ENCODE data around the gene NHSL2.
A peak's percentile ranks its signal among the peaks of the same experiment; 100 is the strongest.
"Not testable (repeated sequence)": the region's sequence is repeated elsewhere in the genome, so short reads cannot be mapped to it uniquely, and the experiment has no call there.

NHSL2 gene

GRCh38 chrX:71910643-71910985, at the start of gene NHSL2:
Gene NHSL2 (plus strand): TSS chrX:71910845.
- Histone ChIP-seq H3K36me3 (ENCODE audit: insufficient read depth, low read length) (no peaks in the 10 kb centered on the region), H3K27ac (ENCODE audit: low read depth, low read length) (peak within 1 kb of the TSS; percentile 23), H3K9ac (ENCODE audit: low read length) (no peak within 1 kb of the TSS), H3K27me3 (ENCODE audit: control insufficient read depth in 1 of 2, insufficient read depth in 2 of 2, low read length in 2 of 2) (peaks cover 0 to 26% of the 10 kb centered on the region in 2 donors), H3K4me3 (ENCODE audit: low read depth in 1 of 2, low read length in 2 of 2) (peak within 1 kb of the TSS; percentile 42 to 47), H3K9me3 (ENCODE audit: low read length) (no peaks in the 10 kb centered on the region), H3K4me1 (ENCODE audit: insufficient read depth, low read length) (no peaks in the 10 kb centered on the region)

GRCh38 chrX:71867680-71868079, 43.0 kb upstream of the NHSL2 start:
- no peak overlapping the region for H3K9ac ChIP-seq (ENCODE audit: low read length)
- H3K9me3 ChIP-seq (ENCODE audit: low read length) = no peaks in the 10 kb centered on the region
- H3K36me3 ChIP-seq (ENCODE audit: insufficient read depth, low read length) = no peaks in the 10 kb centered on the region
- H3K27me3 ChIP-seq (ENCODE audit: control insufficient read depth in 1 of 2, insufficient read depth in 2 of 2, low read length in 2 of 2) = peaks cover 6 to 12% of the 10 kb centered on the region in 2 donors
- H3K4me1 ChIP-seq (ENCODE audit: insufficient read depth, low read length) = no peaks in the 10 kb centered on the region
- H3K4me3 ChIP-seq (ENCODE audit: low read depth in 1 of 2, low read length in 2 of 2) = no peak overlapping the region
- no peak overlapping the region for H3K27ac ChIP-seq (ENCODE audit: low read depth, low read length)

GRCh38 chrX:71869566-71869965, 41.1 kb upstream of the NHSL2 start:
- H3K9me3 ChIP-seq (ENCODE audit: low read length); H3K4me3 ChIP-seq (ENCODE audit: low read depth in 1 of 2, low read length in 2 of 2); H3K9ac ChIP-seq (ENCODE audit: low read length); H3K4me1 ChIP-seq (ENCODE audit: insufficient read depth, low read length); H3K27ac ChIP-seq (ENCODE audit: low read depth, low read length); H3K36me3 ChIP-seq (ENCODE audit: insufficient read depth, low read length): not testable (repeated sequence)
- peaks cover 6 to 12% of the 10 kb centered on the region in 2 donors for H3K27me3 ChIP-seq (ENCODE audit: control insufficient read depth in 1 of 2, insufficient read depth in 2 of 2, low read length in 2 of 2)

- Histone ChIP-seq H3K9ac (ENCODE audit: low read length) (no peak overlapping the region), H3K9me3 (ENCODE audit: low read length) (no peaks in the 10 kb centered on the region), H3K36me3 (ENCODE audit: insufficient read depth, low read length) (no peaks in the 10 kb centered on the region), H3K27ac (ENCODE audit: low read depth, low read length) (no peak overlapping the region), H3K27me3 (ENCODE audit: control insufficient read depth in 1 of 2, insufficient read depth in 2 of 2, low read length in 2 of 2) (peaks cover 6 to 16% of the 10 kb centered on the region in 2 donors), H3K4me1 (ENCODE audit: insufficient read depth, low read length) (no peaks in the 10 kb centered on the region), H3K4me3 (ENCODE audit: low read depth in 1 of 2, low read length in 2 of 2) (no peak overlapping the region)
Measured at GRCh38 chrX:71870208-71871098, 40.2 kb upstream of the NHSL2 start.

- Histone ChIP-seq H3K27ac (ENCODE audit: low read depth, low read length) (no peak overlapping the region), H3K9ac (ENCODE audit: low read length) (no peak overlapping the region), H3K4me1 (ENCODE audit: insufficient read depth, low read length) (no peaks in the 10 kb centered on the region), H3K9me3 (ENCODE audit: low read length) (no peaks in the 10 kb centered on the region), H3K36me3 (ENCODE audit: insufficient read depth, low read length) (no peaks in the 10 kb centered on the region), H3K4me3 (ENCODE audit: low read depth in 1 of 2, low read length in 2 of 2) (no peak overlapping the region), H3K27me3 (ENCODE audit: control insufficient read depth in 1 of 2, insufficient read depth in 2 of 2, low read length in 2 of 2) (peaks cover 6 to 15% of the 10 kb centered on the region in 2 donors)
Measured at GRCh38 chrX:71871367-71871766, 39.3 kb upstream of the NHSL2 start.

GRCh38 chrX:71872542-71873458, 37.8 kb upstream of the NHSL2 start:
- Histone ChIP-seq H3K9ac (ENCODE audit: low read length) (no peak overlapping the region), H3K27me3 (ENCODE audit: control insufficient read depth in 1 of 2, insufficient read depth in 2 of 2, low read length in 2 of 2) (peaks cover 4 to 6% of the 10 kb centered on the region in 2 donors), H3K4me1 (ENCODE audit: insufficient read depth, low read length) (no peaks in the 10 kb centered on the region), H3K36me3 (ENCODE audit: insufficient read depth, low read length) (no peaks in the 10 kb centered on the region), H3K27ac (ENCODE audit: low read depth, low read length) (no peak overlapping the region), H3K4me3 (ENCODE audit: low read depth in 1 of 2, low read length in 2 of 2) (no peak overlapping the region), H3K9me3 (ENCODE audit: low read length) (no peaks in the 10 kb centered on the region)

GRCh38 chrX:71873459-71873833, 37.2 kb upstream of the NHSL2 start:
- no peak overlapping the region for H3K27ac ChIP-seq (ENCODE audit: low read depth, low read length)

GRCh38 chrX:71876841-71877240, 33.8 kb upstream of the NHSL2 start:
- H3K36me3 ChIP-seq (ENCODE audit: insufficient read depth, low read length); H3K9ac ChIP-seq (ENCODE audit: low read length); H3K4me3 ChIP-seq (ENCODE audit: low read depth in 1 of 2, low read length in 2 of 2); H3K27me3 ChIP-seq (ENCODE audit: control insufficient read depth in 1 of 2, insufficient read depth in 2 of 2, low read length in 2 of 2); H3K9me3 ChIP-seq (ENCODE audit: low read length); H3K27ac ChIP-seq (ENCODE audit: low read depth, low read length); H3K4me1 ChIP-seq (ENCODE audit: insufficient read depth, low read length): not testable (repeated sequence)

More at GRCh38 chrX:71873459-71873833, 37.2 kb upstream of the NHSL2 start:
- Histone ChIP-seq H3K9me3 (ENCODE audit: low read length) (no peaks in the 10 kb centered on the region), H3K4me1 (ENCODE audit: insufficient read depth, low read length) (no peaks in the 10 kb centered on the region), H3K27me3 (ENCODE audit: control insufficient read depth in 1 of 2, insufficient read depth in 2 of 2, low read length in 2 of 2) (peaks cover 4 to 5% of the 10 kb centered on the region in 2 donors), H3K4me3 (ENCODE audit: low read depth in 1 of 2, low read length in 2 of 2) (no peak overlapping the region), H3K36me3 (ENCODE audit: insufficient read depth, low read length) (no peaks in the 10 kb centered on the region), H3K9ac (ENCODE audit: low read length) (no peak overlapping the region)

- H3K4me1 ChIP-seq (ENCODE audit: insufficient read depth, low read length) = no peaks in the 10 kb centered on the region
- H3K4me3 ChIP-seq (ENCODE audit: low read depth in 1 of 2, low read length in 2 of 2) = no peak overlapping the region
- H3K36me3 ChIP-seq (ENCODE audit: insufficient read depth, low read length) = no peaks in the 10 kb centered on the region
- no peak overlapping the region for H3K9ac ChIP-seq (ENCODE audit: low read length)
- no peaks in the 10 kb centered on the region for H3K9me3 ChIP-seq (ENCODE audit: low read length)
- no peak overlapping the region for H3K27ac ChIP-seq (ENCODE audit: low read depth, low read length)
- no peaks in the 10 kb centered on the region for H3K27me3 ChIP-seq (ENCODE audit: control insufficient read depth in 1 of 2, insufficient read depth in 2 of 2, low read length in 2 of 2)
Measured at GRCh38 chrX:71885099-71885498, 25.5 kb upstream of the NHSL2 start.

GRCh38 chrX:71895607-71896006, 15.0 kb upstream of the NHSL2 start:
- no peak overlapping the region for H3K9ac ChIP-seq (ENCODE audit: low read length)
- H3K4me1 ChIP-seq (ENCODE audit: insufficient read depth, low read length) = no peaks in the 10 kb centered on the region
- no peak overlapping the region for H3K27ac ChIP-seq (ENCODE audit: low read depth, low read length)
- no peaks in the 10 kb centered on the region for H3K9me3 ChIP-seq (ENCODE audit: low read length)
- H3K27me3 ChIP-seq (ENCODE audit: control insufficient read depth in 1 of 2, insufficient read depth in 2 of 2, low read length in 2 of 2) = no peaks in the 10 kb centered on the region
- H3K36me3 ChIP-seq (ENCODE audit: insufficient read depth, low read length) = no peaks in the 10 kb centered on the region
- H3K4me3 ChIP-seq (ENCODE audit: low read depth in 1 of 2, low read length in 2 of 2) = no peak overlapping the region

GRCh38 chrX:71906144-71906543, 4.5 kb upstream of the NHSL2 start:
- Histone ChIP-seq H3K4me3 (ENCODE audit: low read depth in 1 of 2, low read length in 2 of 2) (no peak overlapping the region), H3K27ac (ENCODE audit: low read depth, low read length) (no peak overlapping the region), H3K9ac (ENCODE audit: low read length) (no peak overlapping the region), H3K27me3 (ENCODE audit: control insufficient read depth in 1 of 2, insufficient read depth in 2 of 2, low read length in 2 of 2) (peaks cover 0 to 7% of the 10 kb centered on the region in 2 donors), H3K4me1 (ENCODE audit: insufficient read depth, low read length) (no peaks in the 10 kb centered on the region), H3K9me3 (ENCODE audit: low read length) (no peaks in the 10 kb centered on the region), H3K36me3 (ENCODE audit: insufficient read depth, low read length) (no peaks in the 10 kb centered on the region)
